Stimulated activated CD8-positive, alpha-beta memory T cell treated with anti-CD3 and anti-CD28 coated beads, Interleukin-12 subunit alpha, Interleukin-12 subunit beta, amount 100 ng/mL, for 24 hours (primary cell): ENCODE measurements around the gene RTF1.
"Not testable (repeated sequence)": the region's sequence is repeated elsewhere in the genome, so short reads cannot be mapped to it uniquely, and the experiment has no call there.

ENCODE experiments used
- DNase-seq: peaks from one replicate; pipeline ENCODE4 v3.0.0-alpha.2; 2020; ENCODE audit errors: extremely low read depth

The RTF1 gene

DNA sequence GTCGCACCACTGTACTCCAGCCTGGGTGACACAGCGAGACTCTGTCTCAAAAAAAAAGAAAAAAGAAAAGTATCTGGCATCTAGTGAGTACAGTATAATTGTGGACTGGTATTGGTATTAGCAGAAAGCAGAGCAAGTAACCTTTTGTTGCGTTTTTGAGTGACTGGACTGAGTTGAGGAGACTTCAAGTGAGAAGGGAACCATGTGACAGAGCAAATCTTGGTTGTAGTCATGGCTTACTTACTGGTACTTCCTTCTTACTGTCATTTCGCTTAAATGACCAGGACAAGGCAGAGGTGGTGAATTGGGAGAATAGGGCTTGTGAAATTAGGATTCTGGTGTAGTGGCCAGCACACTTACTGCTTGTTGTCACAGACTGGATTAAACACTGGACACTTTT is 20.6 kb downstream of the RTF1 start:
- no peak for DNase-seq

DNA sequence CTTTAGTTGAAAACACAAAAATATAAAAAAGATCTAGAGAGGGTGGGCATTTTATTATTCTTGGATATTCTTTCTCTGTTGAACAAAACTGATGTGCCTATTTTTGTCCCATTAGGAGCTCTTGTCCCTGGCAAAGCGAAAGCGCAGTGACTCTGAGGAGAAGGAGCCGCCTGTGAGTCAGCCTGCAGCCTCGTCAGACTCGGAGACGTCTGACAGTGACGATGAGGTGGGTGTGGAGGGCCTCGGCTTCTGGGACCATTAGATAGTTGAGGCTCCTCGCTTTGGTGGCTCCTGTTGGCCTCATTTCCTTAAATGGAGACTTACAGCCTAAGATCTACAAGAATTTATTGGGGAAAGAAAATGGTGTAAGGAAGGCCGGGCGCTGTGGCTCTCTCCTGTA is 21.3 kb downstream of the RTF1 start:
- no peak for DNase-seq

DNA sequence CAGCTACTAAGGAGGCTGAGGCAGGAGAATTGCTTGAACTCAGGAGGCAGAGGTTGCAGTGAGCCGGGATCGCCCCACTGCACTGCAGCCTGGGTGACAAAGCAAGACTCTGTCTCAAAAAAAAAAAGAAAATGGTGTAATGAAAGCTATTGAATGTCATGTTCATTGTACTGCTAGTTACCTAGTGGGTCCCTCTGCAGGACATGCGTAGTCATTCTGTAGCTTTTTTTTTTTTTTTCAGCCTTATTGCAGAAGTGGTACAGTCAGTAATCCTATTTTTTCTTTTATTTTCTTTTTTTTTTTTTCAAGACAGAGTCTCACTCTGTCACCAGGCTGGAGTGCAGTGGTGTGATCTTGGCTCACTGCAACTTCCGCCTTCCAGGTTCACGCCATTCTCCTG is 21.9 kb downstream of the RTF1 start:
- DNase-seq, result not testable (repeated sequence)

DNA sequence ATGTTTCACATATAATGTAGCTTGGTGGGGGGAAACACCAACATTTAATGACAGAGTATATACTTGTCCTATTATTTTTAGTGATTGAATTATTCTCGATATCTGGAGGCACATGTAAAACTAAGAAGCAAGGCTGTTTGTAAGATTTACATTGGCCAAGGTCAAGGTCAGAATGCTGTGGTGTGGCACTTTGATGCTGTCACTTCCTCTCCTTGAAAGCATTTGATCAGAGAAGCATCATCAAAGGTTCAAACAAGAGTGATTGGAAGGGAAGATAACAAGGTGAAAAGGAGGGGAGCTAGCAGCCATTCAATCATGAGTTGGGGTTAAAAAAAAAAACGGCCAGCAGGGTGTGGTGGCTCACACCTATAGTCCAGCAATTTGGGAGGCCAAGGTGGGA is 26.4 kb downstream of the RTF1 start:
- no peak for DNase-seq

DNA sequence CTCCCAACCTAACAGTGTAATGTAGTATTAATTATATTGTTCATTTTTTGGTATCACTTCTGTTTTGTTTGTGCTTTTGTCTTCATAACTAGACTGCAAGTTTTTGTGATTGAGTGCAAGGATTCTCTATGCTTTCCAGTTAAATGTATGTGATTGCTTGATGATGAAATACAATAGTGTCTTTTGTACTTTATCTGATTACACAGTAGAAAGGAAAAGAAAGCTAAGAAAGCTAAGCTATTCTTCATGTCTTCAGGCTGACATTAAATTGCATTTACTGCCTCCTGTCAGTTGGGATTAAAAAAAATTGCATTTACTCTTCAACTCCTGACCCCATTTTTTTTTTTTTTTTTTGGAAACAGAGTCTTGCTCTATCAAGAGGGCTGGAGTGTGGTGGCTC is 28.5 kb downstream of the RTF1 start:
- DNase-seq, result no peak

DNA sequence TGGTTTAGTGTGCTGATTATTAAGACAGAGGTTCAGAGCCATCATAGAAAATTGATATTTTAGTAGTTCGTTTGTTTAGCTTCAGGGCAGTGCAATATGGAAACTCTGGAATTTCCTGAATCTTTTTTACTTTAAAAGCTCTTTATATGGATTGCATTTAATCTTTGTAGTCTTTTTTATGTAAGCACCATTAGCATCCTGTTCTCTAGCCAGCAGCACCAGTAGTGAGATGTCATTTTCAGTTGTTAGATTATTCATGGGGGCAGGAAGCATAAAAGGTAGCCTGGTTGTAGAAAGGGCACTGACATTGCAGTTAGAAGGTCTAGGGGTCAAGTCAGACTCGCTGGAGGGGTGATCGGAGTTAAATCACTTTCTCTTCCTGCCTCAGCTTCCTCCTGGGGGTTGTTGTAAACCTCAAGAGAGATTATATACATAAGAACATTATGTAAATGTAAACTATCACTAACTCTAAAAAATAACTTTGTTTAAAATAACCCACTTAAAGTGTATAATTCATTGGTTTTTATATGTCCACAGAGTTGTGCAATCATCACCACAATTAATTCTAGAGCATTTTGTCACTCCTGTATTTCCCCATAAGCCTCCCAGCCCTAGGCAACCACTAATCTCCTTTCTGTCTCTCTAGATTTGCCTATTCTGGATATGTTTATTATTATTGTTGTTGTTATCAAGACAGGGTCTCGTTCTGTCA is 45.3 kb downstream of the RTF1 start:
- DNase-seq, result no peak

DNA sequence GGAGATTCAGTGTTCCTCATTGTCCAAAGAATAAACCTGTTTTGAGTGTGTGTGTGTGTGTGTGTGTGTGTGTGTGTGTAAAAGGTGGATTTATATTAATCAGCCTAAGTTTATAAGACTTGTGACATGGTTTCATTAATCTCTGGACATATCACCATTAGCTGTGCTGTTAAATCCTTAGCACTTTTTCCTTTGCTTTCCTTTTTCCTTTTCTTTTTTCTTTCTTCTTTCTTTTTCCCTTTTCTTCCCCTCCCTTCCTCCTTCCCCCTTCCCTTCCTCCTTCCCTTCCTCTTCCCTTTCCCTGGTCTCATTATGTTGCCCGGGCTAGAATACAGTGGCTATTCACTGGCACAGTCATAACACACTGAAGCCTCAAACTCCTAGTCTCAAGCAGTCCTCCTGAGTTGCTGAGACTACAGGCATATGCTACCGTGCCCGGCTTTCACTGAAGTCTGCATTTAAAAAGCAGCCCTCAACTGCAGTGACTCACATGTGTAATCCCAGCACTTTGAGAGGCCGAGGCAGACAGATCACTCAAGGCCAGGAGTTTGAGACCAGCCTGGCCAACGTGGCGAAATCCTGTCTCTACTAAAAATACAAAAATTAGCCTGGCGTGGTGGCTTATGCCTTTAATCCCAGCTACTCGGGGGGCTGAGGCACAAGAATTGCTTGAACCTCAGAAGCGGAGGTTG is 48.1 kb downstream of the RTF1 start:
- no peak for DNase-seq

DNA sequence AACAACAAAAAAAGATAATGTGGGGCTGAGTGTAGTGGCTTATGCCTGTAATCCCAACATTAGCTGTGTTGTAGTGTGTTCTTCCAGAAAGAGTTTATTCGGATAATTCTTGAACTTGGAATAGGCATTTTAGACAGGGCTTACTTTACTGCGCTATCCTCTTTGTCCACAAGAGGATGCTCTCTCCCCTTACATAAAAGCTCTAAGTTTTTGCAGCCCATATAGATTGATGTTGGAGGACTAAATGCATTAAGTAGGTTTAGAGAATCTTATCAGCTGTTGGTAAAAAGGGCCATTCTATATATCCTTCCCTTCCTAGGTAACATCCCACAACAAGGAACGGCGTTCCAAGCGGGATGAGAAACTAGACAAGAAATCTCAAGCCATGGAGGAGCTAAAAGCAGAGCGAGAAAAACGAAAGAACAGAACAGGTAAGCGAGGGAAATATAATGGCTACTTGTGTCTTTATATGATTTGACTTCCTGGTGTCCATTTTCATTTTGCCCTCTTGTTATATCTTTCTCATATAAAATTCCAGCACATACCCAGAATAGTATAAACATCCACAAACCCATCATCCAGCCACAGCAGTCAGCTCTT is 49.0 kb downstream of the RTF1 start:
- DNase-seq, result no peak

DNA sequence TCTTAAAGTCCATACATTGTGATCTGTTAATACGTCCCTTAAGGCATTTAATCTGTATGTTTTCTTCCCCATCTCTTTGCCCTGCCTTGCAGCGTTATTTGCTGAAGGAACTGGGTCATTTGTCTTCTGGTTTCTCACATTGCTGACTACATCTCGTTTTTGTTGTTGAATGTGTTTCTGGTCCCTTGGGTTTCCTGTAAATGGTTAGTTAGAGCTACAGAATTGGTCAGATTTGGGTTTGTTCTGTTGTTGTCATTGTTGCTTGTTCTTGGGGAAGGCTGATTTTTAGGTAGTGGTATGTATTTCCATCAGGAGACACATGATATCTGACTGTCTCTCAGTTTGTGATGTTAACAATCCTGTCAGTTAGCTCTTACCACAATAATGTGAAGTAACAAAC is 49.8 kb downstream of the RTF1 start:
- no peak for DNase-seq

DNA sequence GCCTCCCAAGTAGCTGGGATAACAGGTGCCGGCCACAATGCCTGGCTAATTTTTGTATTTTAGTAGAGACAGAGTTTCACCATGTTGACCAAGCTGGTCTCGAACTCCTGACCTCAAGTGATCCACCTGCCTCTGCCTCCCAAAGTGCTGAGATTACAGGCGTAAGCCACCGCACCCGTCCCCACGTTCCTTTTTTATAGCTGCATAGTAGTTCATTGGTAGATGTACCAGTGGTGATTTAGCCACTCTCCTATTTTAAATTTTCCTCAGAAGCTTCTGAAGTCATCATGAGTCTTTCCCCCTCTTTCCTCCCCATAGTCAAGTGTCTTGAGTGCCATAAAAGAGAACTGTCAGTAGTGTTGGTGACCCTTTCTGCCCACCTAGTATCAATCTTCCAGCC is 52.7 kb downstream of the RTF1 start:
- DNase-seq, result not testable (repeated sequence)

DNA sequence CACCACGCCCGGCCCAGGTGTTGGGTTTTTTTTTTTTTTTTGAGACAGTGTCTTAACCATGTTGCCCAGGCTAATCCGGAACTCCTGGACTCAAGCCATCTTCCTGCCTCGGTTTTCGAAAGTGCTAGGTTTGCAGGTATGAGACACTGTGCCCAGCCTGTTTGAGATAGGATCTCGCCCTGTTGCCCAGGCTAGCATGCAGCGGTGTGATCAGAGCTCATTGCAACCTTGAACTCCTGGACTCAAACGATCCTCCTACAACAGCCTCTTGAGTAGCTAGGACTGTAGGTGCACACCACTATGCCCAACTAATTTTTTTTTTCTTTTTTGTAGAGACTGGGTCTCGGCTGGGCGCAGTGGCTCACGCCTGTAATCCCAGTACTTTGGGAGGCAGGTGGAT is 56.5 kb downstream of the RTF1 start:
- DNase-seq, result no peak

DNA sequence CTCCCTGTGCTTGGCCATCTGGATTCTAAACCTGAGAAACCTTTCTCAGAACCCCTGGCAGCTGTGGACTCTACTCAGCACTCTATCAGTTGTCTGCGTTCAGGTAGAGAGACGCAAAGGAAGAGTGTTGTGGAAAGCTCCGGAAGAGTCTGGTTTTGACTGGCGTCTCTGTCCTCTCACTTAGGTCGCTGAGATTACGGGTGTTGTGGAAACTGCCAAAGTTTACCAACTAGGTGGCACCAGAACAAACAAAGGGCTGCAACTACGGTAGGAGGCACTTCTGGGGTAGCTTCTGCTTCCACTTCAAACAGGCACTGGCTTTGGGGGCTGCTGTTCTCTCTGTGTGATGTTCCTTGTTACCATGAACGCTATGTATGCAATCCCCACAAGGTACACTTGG is 57.5 kb downstream of the RTF1 start:
- DNase-seq, result no peak

DNA sequence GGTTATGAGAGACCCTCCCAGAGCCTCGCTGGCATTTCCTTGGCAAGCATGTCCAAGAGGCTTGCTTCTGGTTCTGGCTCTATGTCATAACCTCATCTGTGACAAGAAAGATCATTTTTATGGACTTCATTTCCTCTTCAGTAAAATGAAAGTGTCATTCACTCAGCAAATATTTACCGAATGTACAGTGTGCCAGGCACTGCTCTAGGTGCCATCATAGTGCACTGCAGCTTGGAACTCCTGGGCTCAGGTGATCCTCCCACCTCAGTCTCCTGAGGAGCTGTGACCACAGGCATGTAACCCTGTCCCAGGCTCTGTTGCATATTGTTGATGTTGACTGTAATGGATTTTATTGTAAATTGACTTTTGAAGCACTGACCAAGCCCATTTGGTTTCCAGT is 58.0 kb downstream of the RTF1 start:
- no peak for DNase-seq

DNA sequence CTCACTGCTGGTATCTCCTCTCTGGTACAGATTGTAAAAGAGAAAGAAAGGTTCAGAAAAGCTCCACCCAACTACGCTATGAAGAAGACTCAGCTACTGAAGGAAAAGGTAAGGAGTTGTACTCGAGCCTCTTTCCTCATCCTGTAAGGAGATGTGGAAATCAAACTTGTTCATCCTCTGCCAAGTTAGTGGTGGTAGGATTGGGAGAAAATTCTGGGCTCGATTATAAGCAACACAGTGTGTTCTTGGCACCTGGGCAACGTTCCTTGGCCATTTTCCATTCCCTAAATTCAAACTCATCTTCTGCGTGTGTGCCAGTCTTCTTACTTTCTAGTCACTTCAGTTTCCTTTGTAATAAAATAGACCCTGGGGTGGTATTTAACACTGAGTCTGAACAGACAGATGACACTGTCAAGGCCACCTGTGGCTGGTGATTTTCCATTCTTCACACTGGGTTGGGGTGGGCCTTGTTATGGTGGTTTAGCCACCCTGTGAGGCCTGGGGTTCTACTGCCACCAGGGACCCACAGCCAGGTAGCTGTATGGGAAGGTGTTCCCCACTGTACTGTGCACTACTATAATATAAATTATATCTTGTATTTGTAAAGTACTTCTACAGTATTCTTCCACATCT is 59.6 kb downstream of the RTF1 start:
- no peak for DNase-seq

DNA sequence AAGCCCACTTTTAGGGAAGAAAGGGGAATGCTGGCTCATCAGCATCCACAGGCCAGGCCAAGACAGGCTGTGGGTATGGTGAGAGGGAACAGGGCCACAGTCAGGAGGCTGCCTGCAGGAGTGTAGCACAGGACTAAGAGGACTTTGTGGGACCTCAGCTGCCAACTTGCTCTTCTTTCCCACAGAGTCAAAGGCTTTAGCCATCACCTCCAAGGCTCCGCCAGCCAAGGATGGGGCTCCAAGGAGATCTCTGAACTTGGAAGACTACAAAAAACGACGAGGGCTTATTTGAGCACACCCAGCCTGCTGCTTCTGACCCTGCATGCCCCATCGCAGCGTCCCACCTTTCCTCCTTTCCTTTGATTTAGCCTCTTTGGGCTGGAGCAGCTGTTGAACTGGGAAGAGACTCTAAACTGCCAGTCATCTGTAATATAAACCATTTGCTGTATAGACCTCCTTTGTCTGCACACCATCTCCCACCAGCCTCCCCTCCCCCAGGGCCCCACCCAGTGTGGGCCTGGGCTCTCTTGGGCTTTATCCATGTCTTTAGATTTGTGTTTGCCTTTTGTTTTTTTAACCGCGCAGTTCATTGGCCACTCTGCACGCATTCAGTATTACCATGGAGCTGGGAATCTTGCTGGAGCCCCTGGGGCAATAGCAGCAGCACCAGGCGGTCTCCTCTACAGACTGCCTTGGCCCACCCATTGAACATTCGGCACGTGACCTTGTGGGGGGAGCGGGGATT is 63.7 kb downstream of the RTF1 start:
- DNase-seq, result no peak

DNA sequence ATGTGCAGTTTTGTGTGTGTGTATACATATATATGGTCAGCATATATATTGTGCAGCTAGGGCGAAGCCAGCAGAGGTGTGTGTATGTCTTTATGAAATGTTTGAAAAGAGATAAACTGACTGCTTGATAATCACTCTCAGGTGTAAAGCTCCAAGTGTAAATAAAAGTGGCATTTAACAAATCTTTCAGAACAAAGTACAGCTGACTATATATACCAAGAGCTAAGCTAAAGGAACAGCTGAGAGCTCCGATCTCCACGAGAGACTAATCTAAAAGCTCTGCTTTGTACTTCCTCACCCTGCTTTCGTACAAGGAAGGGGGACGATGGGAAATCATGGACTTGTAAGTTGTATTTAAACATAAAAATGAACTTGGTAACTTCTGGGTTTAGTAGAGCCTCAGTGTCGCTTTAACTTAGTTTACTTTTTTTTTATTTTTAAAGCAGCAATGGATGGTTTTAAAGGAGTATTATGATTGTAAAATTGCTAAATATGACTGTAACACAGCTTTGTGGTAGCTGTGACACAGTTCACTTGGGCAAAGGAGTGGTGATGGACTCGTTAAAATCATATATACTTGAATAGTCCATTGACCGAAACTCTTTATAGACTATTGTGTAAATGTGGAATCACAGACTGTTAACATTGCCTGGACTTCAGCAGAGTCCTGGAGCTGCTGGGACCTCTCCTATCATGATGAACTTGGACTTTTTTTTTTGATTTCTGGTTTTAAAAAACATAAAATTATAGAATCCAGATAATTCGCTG is 65.4 kb downstream of the RTF1 start:
- no peak for DNase-seq

DNA sequence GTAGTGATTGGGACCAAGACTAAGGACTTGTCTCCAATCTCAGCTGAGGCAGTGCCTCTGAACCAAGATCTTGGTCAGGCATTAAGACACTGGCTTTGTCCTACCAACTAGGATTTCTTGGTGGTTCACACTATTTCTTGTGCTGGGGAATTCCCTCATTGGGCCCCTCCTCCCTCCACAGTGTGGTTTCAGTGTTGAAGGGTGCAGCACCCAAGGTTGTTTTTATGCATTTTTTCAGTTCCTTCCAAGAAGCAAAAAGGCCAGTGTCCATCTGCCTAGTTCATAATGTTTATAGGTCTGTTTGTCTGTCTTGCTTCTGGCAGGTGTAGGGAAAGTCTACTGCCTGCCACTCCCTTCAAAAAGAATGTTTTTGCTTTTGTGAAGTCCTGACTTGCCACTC is 66.2 kb downstream of the RTF1 start:
- no peak for DNase-seq

DNA sequence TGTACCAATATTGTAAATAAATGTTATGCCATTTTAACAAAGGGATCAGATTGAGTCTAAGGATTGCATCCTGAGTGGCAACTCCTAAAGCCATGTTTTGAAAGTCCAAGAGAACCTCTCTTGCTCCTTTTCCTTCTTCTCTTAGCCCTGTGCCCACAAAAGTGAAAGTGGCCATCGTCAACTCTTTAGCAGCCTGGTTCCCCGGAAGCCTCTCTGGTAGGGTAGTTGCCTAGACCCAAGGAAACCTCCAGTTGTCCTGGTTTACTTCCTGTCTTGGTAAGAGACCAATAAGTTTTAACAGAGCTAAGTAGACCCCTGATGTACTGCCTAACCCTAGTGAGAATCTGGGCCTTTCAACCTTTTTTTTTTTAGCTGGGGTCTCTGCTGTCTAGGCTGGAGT is 66.6 kb downstream of the RTF1 start:
- no peak for DNase-seq

DNA sequence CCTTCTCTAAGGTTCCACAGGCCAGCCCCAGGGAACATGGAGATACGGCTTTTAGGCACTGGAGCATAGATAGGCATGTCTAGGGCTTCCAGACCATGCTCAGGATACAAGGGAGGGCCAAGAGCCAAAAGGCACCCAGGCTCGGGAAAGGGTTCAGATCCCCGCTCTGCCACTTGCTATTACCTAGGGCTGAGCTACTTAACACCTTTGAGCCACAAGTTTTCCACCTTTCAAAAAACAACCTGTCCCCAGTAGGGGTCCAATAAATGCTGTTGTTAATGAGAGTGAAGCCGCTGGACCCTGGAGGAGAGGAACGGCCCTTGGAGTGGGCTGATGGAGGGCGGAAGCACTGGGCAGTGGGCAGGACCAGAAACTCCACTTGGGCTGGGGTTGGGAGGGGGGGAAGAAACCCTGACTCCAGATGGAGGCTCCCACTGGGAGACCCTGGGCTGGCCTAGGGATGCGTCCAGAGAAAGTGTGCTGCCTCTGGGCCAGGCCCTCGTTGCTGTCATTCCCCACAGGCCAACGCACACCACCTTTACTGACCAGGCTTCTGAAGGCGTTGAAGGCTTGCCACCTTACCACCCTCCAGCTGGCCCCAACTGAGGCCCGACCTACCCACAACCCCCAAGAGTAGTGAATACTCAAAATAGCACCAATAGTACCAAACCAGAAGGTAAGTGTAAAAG is 68.2 kb downstream of the RTF1 start:
- no peak for DNase-seq

DNA sequence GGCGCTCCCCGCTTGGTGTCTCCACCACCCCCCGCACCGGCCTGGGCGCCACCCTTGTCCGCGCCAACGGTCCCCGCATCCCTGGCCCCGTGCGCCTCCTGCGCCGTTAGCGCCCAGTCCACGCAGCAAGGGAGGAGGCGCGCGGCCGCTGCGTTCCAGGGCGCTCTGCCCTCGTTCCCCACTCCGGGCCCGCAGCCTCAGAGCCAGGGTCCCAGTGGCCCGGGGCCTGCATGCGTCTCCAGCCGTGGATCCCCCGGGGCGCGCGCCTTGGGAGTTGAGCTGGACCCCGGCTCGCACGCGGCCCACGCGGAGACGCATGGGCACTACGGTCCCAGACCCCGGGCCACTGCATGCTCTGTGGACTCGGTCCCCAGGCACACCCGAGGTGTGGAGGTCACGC is 69.4 kb downstream of the RTF1 start:
- no peak for DNase-seq

DNA sequence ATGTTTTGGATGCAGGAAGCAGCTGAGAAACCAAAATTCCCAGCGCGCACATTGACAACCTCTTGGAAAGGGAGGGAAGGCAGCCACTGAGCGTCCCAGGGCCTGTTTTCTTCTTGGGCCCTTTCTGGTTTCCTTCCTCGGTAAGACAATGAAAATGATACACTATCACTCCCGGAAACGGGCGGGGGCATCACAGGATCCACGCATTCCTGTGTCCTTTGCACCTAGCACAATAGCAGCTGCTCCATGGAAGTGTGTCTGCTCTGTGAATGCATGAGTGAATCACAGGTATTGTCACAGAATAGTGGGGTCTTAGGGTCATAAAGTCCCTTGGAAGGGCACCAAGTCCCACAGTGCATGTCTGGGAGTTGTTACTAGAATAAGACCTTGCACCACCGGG is 70.5 kb downstream of the RTF1 start:
- DNase-seq, result no peak
